ENCODE measurements around the gene WWC2. TPM values are rescaled to one million over a fixed set of nuclear protein-coding genes. Genes with fewer than 3 reads are reported as not detected.

The WWC2 gene
- total and polyA plus RNA-seq, 2 experiments from 2014 or later, result 18.8 to 30.2 TPM

- no peaks in the 10 kb centered on the region for H3K36me3 ChIP-seq
- TF ChIP-seq CTCF (IDR thresholded peaks at IDR 0.05; ENCODE audit: low read depth, low read length), result no peak
These were observed 115.9 kb downstream of the WWC2 start for GRCh38 chr4:183214912-183215488.

DNA sequence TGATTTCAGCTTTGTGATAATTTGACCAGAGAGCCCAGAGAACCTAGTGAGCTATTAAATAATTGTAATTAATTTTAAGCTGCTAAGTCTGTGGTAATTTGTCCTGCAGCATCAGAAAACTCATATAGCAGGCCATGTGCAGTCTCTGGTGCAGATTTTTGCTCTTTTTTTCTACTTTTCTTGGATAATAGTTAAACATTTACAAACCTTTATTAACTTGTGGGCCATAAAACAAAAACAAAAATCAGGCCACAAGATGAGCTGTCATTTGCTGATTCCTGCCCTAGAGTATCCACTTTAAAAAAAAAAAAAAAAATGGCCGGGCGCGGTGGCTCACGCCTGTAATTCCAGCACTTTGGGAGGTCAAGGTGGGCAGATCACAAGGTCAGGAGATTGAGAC, 121.2 kb downstream of the WWC2 start:
- H3K4me1 ChIP-seq (ENCODE audit: low read depth), result no peaks in the 10 kb centered on the region
- H3K9me3 ChIP-seq (ENCODE audit: low read depth), result no peaks in the 10 kb centered on the region
- H3K27ac ChIP-seq, result no peak overlapping the region
- no peak overlapping the region for H3K4me3 ChIP-seq
- no peak for TF ChIP-seq CTCF (IDR thresholded peaks at IDR 0.05; ENCODE audit: low read depth, low read length)
- no peak for DNase-seq (ENCODE audit: low read depth in 1 of 2, low spot score in 1 of 2)
- no peaks in the 10 kb centered on the region for H3K36me3 ChIP-seq
- H3K27me3 ChIP-seq, result no peaks in the 10 kb centered on the region

More at GRCh38 chr4:183214912-183215488, 115.9 kb downstream of the WWC2 start:
- Histone ChIP-seq H3K27ac (no peak overlapping the region), H3K4me1 (ENCODE audit: low read depth) (peaks cover 7% of the 10 kb centered on the region), H3K27me3 (no peaks in the 10 kb centered on the region), H3K4me3 (no peak overlapping the region), H3K9me3 (ENCODE audit: low read depth) (no peaks in the 10 kb centered on the region)
- DNase-seq (ENCODE audit: low read depth in 1 of 2, low spot score in 1 of 2), result no peak

- H3K27ac ChIP-seq, result no peak overlapping the region
- H3K9me3 ChIP-seq (ENCODE audit: low read depth), result no peaks in the 10 kb centered on the region
- DNase-seq (ENCODE audit: low read depth in 1 of 2, low spot score in 1 of 2), result no peak
- no peaks in the 10 kb centered on the region for H3K36me3 ChIP-seq
- no peaks in the 10 kb centered on the region for H3K27me3 ChIP-seq
- no peaks in the 10 kb centered on the region for H3K4me1 ChIP-seq (ENCODE audit: low read depth)
- H3K4me3 ChIP-seq, result no peak overlapping the region
- TF ChIP-seq CTCF (IDR thresholded peaks at IDR 0.05; ENCODE audit: low read depth, low read length), result no peak
These were observed 124.0 kb downstream of the WWC2 start for GRCh38 chr4:183223053-183223452.

DNA sequence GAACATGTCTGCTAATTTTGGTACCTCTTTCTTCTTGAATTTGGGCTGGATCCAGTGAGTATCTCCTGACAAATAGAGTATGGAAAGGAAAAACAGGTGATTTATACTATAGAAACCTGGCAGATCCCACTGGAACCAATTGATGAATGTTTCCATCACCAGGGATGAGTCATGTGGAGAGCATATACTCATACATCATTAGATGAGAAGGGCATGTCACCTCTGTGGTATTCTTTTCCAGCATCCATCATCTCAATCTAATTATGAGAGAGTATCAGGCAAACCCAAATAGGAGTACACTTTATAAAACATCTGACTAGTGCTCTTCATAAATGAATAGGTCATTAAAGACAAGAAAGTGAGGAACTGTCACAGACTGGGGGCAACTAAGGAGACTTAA, 130.3 kb downstream of the WWC2 start:
- Histone ChIP-seq H3K9me3 (ENCODE audit: low read depth) (no peaks in the 10 kb centered on the region), H3K27me3 (no peaks in the 10 kb centered on the region), H3K36me3 (no peaks in the 10 kb centered on the region), H3K4me1 (ENCODE audit: low read depth) (no peaks in the 10 kb centered on the region), H3K4me3 (no peak overlapping the region), H3K27ac (no peak overlapping the region)
- TF ChIP-seq CTCF (IDR thresholded peaks at IDR 0.05; ENCODE audit: low read depth, low read length), result no peak
- DNase-seq (ENCODE audit: low read depth in 1 of 2, low spot score in 1 of 2), result no peak

- H3K27ac ChIP-seq, result peak overlapping the region; percentile 48
- H3K9me3 ChIP-seq (ENCODE audit: low read depth), result no peaks in the 10 kb centered on the region
- no peaks in the 10 kb centered on the region for H3K36me3 ChIP-seq
- H3K4me3 ChIP-seq, result no peak overlapping the region
- H3K4me1 ChIP-seq (ENCODE audit: low read depth), result peaks cover 8% of the 10 kb centered on the region
- no peak for TF ChIP-seq CTCF (IDR thresholded peaks at IDR 0.05; ENCODE audit: low read depth, low read length)
- no peaks in the 10 kb centered on the region for H3K27me3 ChIP-seq
- DNase-seq (ENCODE audit: low read depth in 1 of 2, low spot score in 1 of 2), result peak; percentile 5 to 57
These were observed 141.7 kb downstream of the WWC2 start for GRCh38 chr4:183240581-183241321.

Measured in cardiac muscle cell (in vitro differentiated cells and primary cell).